K562 (cell line): Measurements from ENCODE around the gene STT3A. TPM values are rescaled to one million over a fixed set of nuclear protein-coding genes. Genes with fewer than 3 reads are reported as not detected.

Experiments used
- ATAC-seq: fragments of 200-7000 bp; cut with Tn5 transposase; 3 replicates; pipeline ENCODE4 v1.9.1; 2020; ENCODE audit warnings: moderate library complexity
- BruUV-seq: library from RNA; stranded (reverse); fragments of 400-500 nt; replicated peaks from 2 replicates; lab custom pipeline; 2021; lab: Mats Ljungman, UMichigan
- CTCF ChIA-PET: fragments of 300-600 bp; formaldehyde crosslinking; extraction: SDS; loops from one replicate; lab custom pipeline; 2021; ENCODE audit warnings: low intra/inter-chr PET ratio; lab: Yijun Ruan, JAX
- POLR2A ChIA-PET: fragments of 300-600, 350-650 bp; sonication (Branson Sonifier 250); formaldehyde crosslinking; extraction: SDS; loops from one replicate; lab custom pipeline; 2021; ENCODE audit warnings: antibody characterized with exemption, inconsistent platforms; lab: Yijun Ruan, JAX
- DNase-seq, 4 experiments: peaks; one replicate each; pipeline versions ENCODE4 v3.0.0 to v3.0.0-alpha.2; 2011 to 2018; ENCODE audit warnings: low spot score in 3 of 4, mixed read lengths in 3 of 4; ENCODE audit errors: extremely low read depth in 1 of 4
- FAIRE-seq: peaks from 2 replicates; lab custom pipeline; 2011; peaks lifted over from hg19 to GRCh38; lab: Jason Lieb, UNC
- H2AFZ ChIP-seq: 2 replicates; pipeline ENCODE4 v1.6.0; 2011; ENCODE audit warnings: low read depth, low read length, control low read depth, inconsistent platforms
- H3K27ac ChIP-seq: fragments of 200-600 bp; 3 replicates; pipeline ENCODE4 v1.8.0; 2011; ENCODE audit warnings: low read depth, mild to moderate bottlenecking, control low read depth, inconsistent platforms, low read length, moderate library complexity, mixed read lengths; ENCODE audit errors: extremely low read depth
- H3K27me3 ChIP-seq, 2 experiments: fragments of 300-600 bp in 1 of 2; 2 replicates in 1 of 2; 3 replicates in 1 of 2; pipeline versions ENCODE4 v1.6.0 to v1.8.0; 2011; ENCODE audit warnings: inconsistent platforms in 2 of 2, low read length in 2 of 2, mild to moderate bottlenecking in 1 of 2, mixed read lengths in 1 of 2, moderate library complexity in 1 of 2; ENCODE audit not compliant: control insufficient read depth in 2 of 2, insufficient read depth in 2 of 2
- H3K36me3 ChIP-seq: fragments of 300-600 bp; 3 replicates; pipeline ENCODE4 v1.8.0; 2011; ENCODE audit warnings: mild to moderate bottlenecking, low read length, inconsistent platforms; ENCODE audit not compliant: control insufficient read depth, insufficient read depth
- H3K4me1 ChIP-seq, 2 experiments: fragments of 200-600 bp in 1 of 2; replicated peaks in 1 of 2; 2 replicates in 1 of 2; 3 replicates in 1 of 2; pipeline versions ENCODE4 v1.5.1 to v1.8.0; 2011; ENCODE audit warnings: inconsistent platforms in 2 of 2, low read length in 2 of 2, mild to moderate bottlenecking in 1 of 2, mixed read lengths in 1 of 2, moderate library complexity in 1 of 2; ENCODE audit not compliant: control insufficient read depth in 2 of 2, insufficient read depth in 2 of 2
- H3K4me2 ChIP-seq: 2 replicates; pipeline ENCODE4 v1.6.1; 2011; ENCODE audit warnings: low read length, control low read depth, inconsistent platforms, mixed read lengths; ENCODE audit not compliant: insufficient read depth
- H3K4me3 ChIP-seq: fragments of 200-600 bp; sonication (generic), shearing (Covaris generic); 2 replicates; pipeline ENCODE4 v1.5.1; 2016; ENCODE audit warnings: control low read depth, inconsistent platforms
- H3K79me2 ChIP-seq: fragments of 200-600 bp; 3 replicates; pipeline ENCODE4 v1.8.0; 2011; ENCODE audit warnings: low read length, inconsistent platforms; ENCODE audit not compliant: control insufficient read depth, insufficient read depth
- H3K9ac ChIP-seq, 2 experiments: 2 replicates each; pipeline versions ENCODE4 v1.6.0 to v1.6.1; 2011; ENCODE audit warnings: low read depth in 2 of 2, low read length in 2 of 2, control low read depth in 1 of 2, inconsistent platforms in 1 of 2, mild to moderate bottlenecking in 1 of 2, mixed read lengths in 1 of 2; ENCODE audit not compliant: insufficient read depth in 1 of 2
- H3K9me1 ChIP-seq: one replicate; pipeline ENCODE4 v1.6.0; 2011; ENCODE audit warnings: inconsistent platforms, mild to moderate bottlenecking, low read length, moderate library complexity; ENCODE audit not compliant: control insufficient read depth, insufficient read depth
- H3K9me3 ChIP-seq: replicated peaks from 2 replicates; pipeline ENCODE4 v1.5.1; 2011; ENCODE audit warnings: low read depth, low read length, inconsistent platforms; ENCODE audit not compliant: control insufficient read depth, insufficient read depth
- H4K20me1 ChIP-seq: replicated peaks from 2 replicates; pipeline ENCODE4 v1.6.1; 2011; ENCODE audit warnings: low read length, inconsistent platforms, mixed read lengths; ENCODE audit not compliant: control insufficient read depth, insufficient read depth
- ARID3B ChIP-seq: fragments of 250-450 bp; sonication (Bioruptor Pico); IDR thresholded peaks from 2 replicates; pipeline ENCODE4 v1.4.0; 2020; ENCODE audit warnings: borderline replicate concordance
- ARNT ChIP-seq, 2 experiments: fragments of 450-650 bp; IDR thresholded peaks; 2 replicates each; pipeline ENCODE4 v1.6.1; 2016; ENCODE audit warnings: mild to moderate bottlenecking in 1 of 2
- BRF1 ChIP-seq: IDR thresholded peaks from 3 replicates; pipeline ENCODE4 v1.6.1; 2011; ENCODE audit warnings: borderline replicate concordance, mild to moderate bottlenecking; ENCODE audit not compliant: insufficient read length; ENCODE audit errors: extremely low read depth
- CEBPB ChIP-seq: fragments of 450-650 bp; IDR thresholded peaks from 2 replicates; pipeline ENCODE4 v1.6.1; 2016; ENCODE audit warnings: missing genetic modification characterization, missing compliant biosample characterization
- ELF1 ChIP-seq: fragments of 200-800 bp; sonication (Bioruptor generic); IDR thresholded peaks from 2 replicates; pipeline ENCODE4 v1.6.1; 2016; ENCODE audit warnings: missing genetic modification characterization, missing compliant biosample characterization
- HDAC2 ChIP-seq: fragments of 450-650 bp; IDR thresholded peaks from 2 replicates; pipeline ENCODE4 v1.6.1; 2016; ENCODE audit warnings: mild to moderate bottlenecking
- PRDM10 ChIP-seq: fragments of 450-650 bp; IDR thresholded peaks from 2 replicates; pipeline ENCODE4 v1.6.1; 2018; ENCODE audit not compliant: partially characterized antibody
- RAD51 ChIP-seq: fragments of 450-650 bp; IDR thresholded peaks from 2 replicates; pipeline ENCODE4 v1.7.1; 2016; ENCODE audit warnings: low read depth, mild to moderate bottlenecking, borderline replicate concordance
- RBBP5 ChIP-seq: fragments of 200-600 bp; sonication (generic); IDR thresholded peaks from 2 replicates; pipeline ENCODE4 v1.6.1; 2012; ENCODE audit warnings: borderline replicate concordance, mild to moderate bottlenecking, low read length, control low read depth, inconsistent platforms; ENCODE audit not compliant: insufficient read depth, poor library complexity, severe bottlenecking
- RBM25 ChIP-seq: fragments of 200-400 bp; formaldehyde crosslinking; IDR thresholded peaks from 2 replicates; pipeline ENCODE4 v1.6.1; 2018; ENCODE audit warnings: low read length, low read depth, moderate library complexity; ENCODE audit not compliant: severe bottlenecking
- USF2 ChIP-seq: sonication (generic); formaldehyde crosslinking; IDR thresholded peaks from 2 replicates; pipeline ENCODE4 v1.5.0; 2020; ENCODE audit warnings: missing genetic modification reagents
- ZBTB1 ChIP-seq: sonication (generic); formaldehyde crosslinking; IDR thresholded peaks from 2 replicates; pipeline ENCODE4 v1.8.1; 2023; ENCODE audit warnings: missing genetic modification reagents, low read depth, mild to moderate bottlenecking, borderline replicate concordance
- ZNF740 ChIP-seq, 3 experiments: fragments of 200-800 bp in 1 of 3; sonication (Bioruptor generic) in 1 of 3; sonication (generic) in 1 of 3; formaldehyde crosslinking in 1 of 3; IDR thresholded peaks; 2 replicates each; pipeline versions ENCODE4 v1.6.1 to v1.8.0; 2016 to 2022; ENCODE audit warnings: mild to moderate bottlenecking in 2 of 3, missing compliant biosample characterization in 2 of 3, missing genetic modification characterization in 2 of 3, missing genetic modification reagents in 1 of 3
- WGBS: fragments of 100-300 bp; shearing (Covaris generic); methylation state at CpG from one replicate; pipeline ENCODE4 v1.1.6; 2016; ENCODE audit warnings: low coverage, mixed read lengths; ENCODE audit not compliant: insufficient coverage; ENCODE audit errors: missing lambda C conversion rate; 5-methylcytosine and 5-hydroxymethylcytosine counted together
- in situ Hi-C: fragments of 300-500 bp; cut with MboI; formaldehyde crosslinking; loops from 4 replicates; pipeline ENCODE4 v1.15.0; 2018; ENCODE audit warnings: inconsistent platforms, mixed read lengths
- intact Hi-C: fragments of 100-400 bp; cut with micrococcal nuclease; formaldehyde crosslinking; loops from 2 replicates; pipeline ENCODE4 v1.14.2; 2022
- polyA plus RNA-seq, 8 experiments: library from polyadenylated mRNA; depleted of rRNA in 4 of 8; stranded (reverse) in 5 of 8; unstranded in 3 of 8; fragments of >200 nt; fragmentation: Nextera tagmentation in 2 of 8; fragmentation: Illumina TruSeq in 1 of 8; extraction: Ambion mirVana in 2 of 8; extraction: Trizol in 1 of 8; gene quantifications; 2 replicates each; pipeline versions ENCODE4 v1.2.1 to v1.2.3, GENCODE V29; 2011 to 2014; ENCODE audit warnings: inconsistent platforms in 1 of 8, missing spikeins in 1 of 8
- total RNA-seq, 7 experiments: library from RNA; depleted of rRNA in 6 of 7; stranded (reverse); fragments of >200 nt in 6 of 7; fragmentation: Illumina TruSeq in 2 of 7; extraction: Trizol in 2 of 7; gene quantifications; 2 replicates each; pipeline versions ENCODE4 v1.2.1 to v1.2.3, GENCODE V29; 2011 to 2021; ENCODE audit warnings: low replicate concordance in 1 of 7

STT3A gene
- total and polyA plus RNA-seq, 9 of the 15 experiments (the other 6 are each of a cell fraction or from before 2014, with no cell fraction given), result 70.7 to 330 (median 192) TPM

GRCh38 chr11:125667151-125667550 lies 74.5 kb downstream of the STT3A start (continued):
- no peak for TF ChIP-seq RBBP5

GRCh38 chr11:125670172-125670571 lies 77.5 kb downstream of the STT3A start:
- H3K9ac ChIP-seq, result no peak overlapping the region
- H3K27me3 ChIP-seq, result no peaks in the 10 kb centered on the region
- WGBS, result 80% methylated on average over 1 of the region's 1 CpG
- in situ Hi-C loops (no loop called here), intact Hi-C loops (no loop called here)
- H2AFZ ChIP-seq, result no peak overlapping the region
- H3K36me3 ChIP-seq, result peaks cover 49% of the 10 kb centered on the region
- H3K79me2 ChIP-seq, result peaks cover 4% of the 10 kb centered on the region; the same call in 2 of the 3 replicates
- no peak overlapping the region for H3K27ac ChIP-seq
- no peaks in the 10 kb centered on the region for H3K9me1 ChIP-seq
- H4K20me1 ChIP-seq, result no peaks in the 10 kb centered on the region
- CTCF ChIA-PET, result no interaction called here
- H3K9me3 ChIP-seq, result no peaks in the 10 kb centered on the region
- POLR2A ChIA-PET, result interaction anchor here (0.7 to 1.6 kb wide), 3 partner anchors 10 to 28 kb away, joined by 3 to 5 read pairs (median 4); no protein-coding TSS in a partner anchor
- no TSS peak for BruUV-seq
- H3K4me3 ChIP-seq, result no peak overlapping the region
- ATAC-seq (no peak), DNase-seq (no peak), FAIRE-seq (no peak)
- no peak overlapping the region for H3K4me2 ChIP-seq
- H3K4me1 ChIP-seq, result no peaks in the 10 kb centered on the region
- no peak for TF ChIP-seq ARNT (IDR thresholded peaks at IDR 0.05)
- no peak for TF ChIP-seq ZNF740 (CRISPR knock-in tag; IDR thresholded peaks at IDR 0.05)
- TF ChIP-seq ZNF740 (tag; IDR thresholded peaks at IDR 0.05), result no peak
- TF ChIP-seq BRF1, result no peak
- no peak for TF ChIP-seq CEBPB (tag)
- no peak for TF ChIP-seq RBM25
- TF ChIP-seq PRDM10, result no peak
- no peak for TF ChIP-seq ZBTB1 (CRISPR knock-in tag)
- no peak for TF ChIP-seq ARID3B (CRISPR knock-in tag)
- no peak for TF ChIP-seq RAD51
- no peak for TF ChIP-seq ELF1
- TF ChIP-seq USF2 (CRISPR knock-in tag), result no peak
- no peak for TF ChIP-seq HDAC2
